HG02852 (cell line): ENCODE measurements around the gene ADGRG6.
"Not testable (repeated sequence)": the region's sequence is repeated elsewhere in the genome, so short reads cannot be mapped to it uniquely, and the experiment has no call there.

Source experiments
- ATAC-seq: cut with Tn5 transposase; IDR thresholded peaks from one replicate; pipeline ENCODE4 v1.9.1; 2021; ENCODE audit warnings: mild to moderate bottlenecking, moderate library complexity; ENCODE audit not compliant: unreplicated experiment

ADGRG6 gene

GRCh38 chr6:142440600-142441293, 138.9 kb downstream of the ADGRG6 start:
- ATAC-seq: no peak

- ATAC-seq: no peak
Measured at GRCh38 chr6:142441716-142442115, 139.9 kb downstream of the ADGRG6 start.

- no peak for ATAC-seq
Measured at GRCh38 chr6:142443102-142443501, 141.3 kb downstream of the ADGRG6 start.

GRCh38 chr6:142443532-142443931, 141.7 kb downstream of the ADGRG6 start:
- no peak for ATAC-seq

- ATAC-seq: no peak
Measured at GRCh38 chr6:142444376-142444775, 142.6 kb downstream of the ADGRG6 start.

- no peak for ATAC-seq
Measured at GRCh38 chr6:142444881-142445301, 143.1 kb downstream of the ADGRG6 start.

- no peak for ATAC-seq
Measured at GRCh38 chr6:142446168-142446567, 144.4 kb downstream of the ADGRG6 start.

- no peak for ATAC-seq
Measured at GRCh38 chr6:142446576-142446975, 144.8 kb downstream of the ADGRG6 start.

- no peak for ATAC-seq
Measured at GRCh38 chr6:142448091-142448729, 146.4 kb downstream of the ADGRG6 start.

- not testable (repeated sequence) for ATAC-seq
Measured at GRCh38 chr6:142450856-142451255, 149.0 kb downstream of the ADGRG6 start.

- ATAC-seq: no peak
Measured at GRCh38 chr6:142452993-142453392, 151.2 kb downstream of the ADGRG6 start.

GRCh38 chr6:142454196-142454595, 152.4 kb downstream of the ADGRG6 start:
- ATAC-seq: not testable (repeated sequence)

- ATAC-seq: not testable (repeated sequence)
Measured at GRCh38 chr6:142454848-142455247, 153.0 kb downstream of the ADGRG6 start.

GRCh38 chr6:142455957-142456589, 154.3 kb downstream of the ADGRG6 start:
- no peak for ATAC-seq

GRCh38 chr6:142457638-142458406, 156.0 kb downstream of the ADGRG6 start:
- no peak for ATAC-seq

- no peak for ATAC-seq
Measured at GRCh38 chr6:142458836-142459235, 157.0 kb downstream of the ADGRG6 start.

- no peak for ATAC-seq
Measured at GRCh38 chr6:142459271-142459670, 157.5 kb downstream of the ADGRG6 start.

GRCh38 chr6:142462260-142462659, 160.5 kb downstream of the ADGRG6 start:
- ATAC-seq: no peak

GRCh38 chr6:142463988-142464387, 162.2 kb downstream of the ADGRG6 start:
- ATAC-seq: no peak

GRCh38 chr6:142469220-142469619, 167.4 kb downstream of the ADGRG6 start:
- ATAC-seq: no peak

GRCh38 chr6:142470421-142470820, 168.6 kb downstream of the ADGRG6 start:
- no peak for ATAC-seq
